GM23338 (cell line): ENCODE measurements around the gene BTBD16. TPM values are rescaled to one million over a fixed set of nuclear protein-coding genes. Genes with fewer than 3 reads are reported as not detected.

Source experiments
- ATAC-seq: fragments of 200-7000 bp; cut with Tn5 transposase; 3 replicates; pipeline ENCODE4 v1.9.1; 2020
- DNase-seq: peaks from one replicate; pipeline ENCODE4 v3.0.0-alpha.2; 2015; ENCODE audit warnings: low spot score
- H2AFZ ChIP-seq: fragments of 200-600 bp; sonication (generic); 2 replicates; pipeline ENCODE4 v1.8.0; 2016; ENCODE audit warnings: antibody characterized with exemption, mild to moderate bottlenecking, moderate library complexity
- H3F3A ChIP-seq: fragments of 200-600 bp; sonication (generic); replicated peaks from 2 replicates; pipeline ENCODE4 v1.8.0; 2017; ENCODE audit warnings: antibody characterized with exemption, mixed run types, low read depth
- H3K27ac ChIP-seq: fragments of 200-600 bp; sonication (generic); 2 replicates; pipeline ENCODE4 v1.6.1; 2016; ENCODE audit warnings: low read depth
- H3K27me3 ChIP-seq: fragments of 200-600 bp; sonication (generic); 2 replicates; pipeline ENCODE4 v1.8.0; 2016; ENCODE audit warnings: mild to moderate bottlenecking, mixed run types, moderate library complexity; ENCODE audit not compliant: insufficient read depth
- H3K36me3 ChIP-seq: fragments of 200-600 bp; sonication (generic); 2 replicates; pipeline ENCODE4 v1.8.0; 2016; ENCODE audit warnings: mild to moderate bottlenecking; ENCODE audit not compliant: insufficient read depth
- H3K4me1 ChIP-seq: fragments of 200-600 bp; sonication (generic); 2 replicates; pipeline ENCODE4 v1.8.0; 2016; ENCODE audit warnings: mild to moderate bottlenecking, moderate library complexity; ENCODE audit not compliant: insufficient read depth
- H3K4me2 ChIP-seq: fragments of 200-600 bp; sonication (generic); 2 replicates; pipeline ENCODE4 v1.7.1; 2017; ENCODE audit warnings: mixed run types
- H3K4me3 ChIP-seq: fragments of 200-600 bp; sonication (generic); 2 replicates; pipeline ENCODE4 v1.6.1; 2016; ENCODE audit warnings: mixed run types
- H3K79me2 ChIP-seq: fragments of 200-600 bp; sonication (generic); replicated peaks from 2 replicates; pipeline ENCODE4 v1.8.0; 2017; ENCODE audit warnings: mild to moderate bottlenecking; ENCODE audit not compliant: insufficient read depth
- H3K9me2 ChIP-seq: fragments of 200-600 bp; sonication (generic); 2 replicates; pipeline ENCODE4 v1.8.0; 2017; ENCODE audit not compliant: insufficient read depth
- H4K20me1 ChIP-seq: fragments of 200-600 bp; sonication (generic); replicated peaks from 2 replicates; pipeline ENCODE4 v1.8.0; 2017; ENCODE audit warnings: mild to moderate bottlenecking; ENCODE audit not compliant: insufficient read depth
- H3K27ac Mint-ChIP-seq: 2 replicates; pipeline ENCODE4 v1.8.0; 2020; ENCODE audit warnings: inconsistent platforms, mild to moderate bottlenecking, moderate library complexity, mixed read lengths
- H3K27me3 Mint-ChIP-seq: 3 replicates; pipeline ENCODE4 v1.8.0; 2022; ENCODE audit warnings: low read depth, mild to moderate bottlenecking, moderate library complexity, mixed read lengths, inconsistent platforms; ENCODE audit not compliant: insufficient read depth, poor library complexity
- H3K36me3 Mint-ChIP-seq: 3 replicates; pipeline ENCODE4 v1.8.0; 2021; ENCODE audit warnings: low read depth, mild to moderate bottlenecking, inconsistent platforms, moderate library complexity, mixed read lengths
- H3K4me1 Mint-ChIP-seq: 3 replicates; pipeline ENCODE4 v1.8.0; 2020; ENCODE audit warnings: mild to moderate bottlenecking, inconsistent platforms, mixed read lengths
- H3K4me3 Mint-ChIP-seq: 3 replicates; pipeline ENCODE4 v1.8.0; 2021; ENCODE audit warnings: moderate library complexity, mild to moderate bottlenecking, inconsistent platforms, mixed read lengths
- H3K9me3 Mint-ChIP-seq: 3 replicates; pipeline ENCODE4 v1.8.0; 2020; ENCODE audit warnings: moderate library complexity, mild to moderate bottlenecking, inconsistent platforms, mixed read lengths
- CREB1 ChIP-seq: fragments of 250-450 bp; sonication (Bioruptor Pico); IDR thresholded peaks from 2 replicates; pipeline ENCODE4 v1.5.0; 2020; ENCODE audit warnings: low read depth, mild to moderate bottlenecking, moderate library complexity
- EZH2 ChIP-seq: fragments of 200-600 bp; sonication (generic); IDR thresholded peaks from one replicate; pipeline ENCODE4 v1.8.0; 2017; ENCODE audit warnings: antibody characterized with exemption, mild to moderate bottlenecking, low read depth; ENCODE audit not compliant: unreplicated experiment
- EZH2phosphoT487 ChIP-seq: fragments of 200-600 bp; sonication (generic); IDR thresholded peaks from one replicate; pipeline ENCODE4 v1.8.1; 2018; ENCODE audit warnings: antibody characterized with exemption; ENCODE audit not compliant: unreplicated experiment
- JUNB ChIP-seq: IDR thresholded peaks from one replicate; pipeline ENCODE4 v1.6.1; 2016; ENCODE audit warnings: antibody characterized with exemption; ENCODE audit not compliant: unreplicated experiment
- NANOG ChIP-seq: IDR thresholded peaks from 2 replicates; pipeline ENCODE4 v1.6.1; 2016; ENCODE audit warnings: antibody characterized with exemption, borderline replicate concordance
- POLR2AphosphoS5 ChIP-seq: IDR thresholded peaks from 2 replicates; pipeline ENCODE4 v1.6.1; 2016; ENCODE audit warnings: antibody characterized with exemption, low read depth
- STAT1 ChIP-seq: IDR thresholded peaks from one replicate; pipeline ENCODE4 v1.6.1; 2016; ENCODE audit warnings: antibody characterized with exemption; ENCODE audit not compliant: unreplicated experiment
- ZNF114 ChIP-seq: fragments of 250-450 bp; sonication (Bioruptor Pico); IDR thresholded peaks from 2 replicates; pipeline ENCODE4 v1.5.0; 2020; ENCODE audit warnings: mild to moderate bottlenecking, moderate library complexity
- ZNF331 ChIP-seq: fragments of 250-450 bp; sonication (Bioruptor Pico); IDR thresholded peaks from 2 replicates; pipeline ENCODE4 v1.5.0; 2020; ENCODE audit warnings: low read depth, mild to moderate bottlenecking, moderate library complexity
- polyA plus RNA-seq: library from polyadenylated mRNA; unstranded; fragments of >200 nt; fragmentation: Nextera tagmentation; extraction: Ambion mirVana; gene quantifications from 2 replicates; pipeline ENCODE4 v1.2.1, GENCODE V29; 2016
- total RNA-seq: library from RNA; depleted of rRNA; stranded (reverse); fragments of >200 nt; shearing (Covaris generic); gene quantifications from 2 replicates; pipeline ENCODE4 v1.2.3, GENCODE V29; 2014
- TF ChIP-seq, protein P1 (sequence below): IDR thresholded peaks from 2 replicates; pipeline ENCODE4 v1.6.1; 2016; ENCODE audit warnings: antibody characterized with exemption
- TF ChIP-seq, protein P2 (sequence below), 2 experiments: fragments of 200-600 bp in 1 of 2; sonication (generic) in 1 of 2; conservative IDR thresholded peaks; 2 replicates each; pipeline versions ENCODE4 v1.5.1 to v1.6.1; 2016 to 2017; ENCODE audit warnings: antibody characterized with exemption in 2 of 2, low read depth in 2 of 2, mild to moderate bottlenecking in 2 of 2, moderate library complexity in 1 of 2
- TF ChIP-seq, protein P3 (sequence below): IDR thresholded peaks from one replicate; pipeline ENCODE4 v1.6.1; 2018; ENCODE audit warnings: antibody characterized with exemption; ENCODE audit not compliant: unreplicated experiment

Gene BTBD16
- total and polyA plus RNA-seq, 2 experiments from 2014 or later, result not detected

DNA sequence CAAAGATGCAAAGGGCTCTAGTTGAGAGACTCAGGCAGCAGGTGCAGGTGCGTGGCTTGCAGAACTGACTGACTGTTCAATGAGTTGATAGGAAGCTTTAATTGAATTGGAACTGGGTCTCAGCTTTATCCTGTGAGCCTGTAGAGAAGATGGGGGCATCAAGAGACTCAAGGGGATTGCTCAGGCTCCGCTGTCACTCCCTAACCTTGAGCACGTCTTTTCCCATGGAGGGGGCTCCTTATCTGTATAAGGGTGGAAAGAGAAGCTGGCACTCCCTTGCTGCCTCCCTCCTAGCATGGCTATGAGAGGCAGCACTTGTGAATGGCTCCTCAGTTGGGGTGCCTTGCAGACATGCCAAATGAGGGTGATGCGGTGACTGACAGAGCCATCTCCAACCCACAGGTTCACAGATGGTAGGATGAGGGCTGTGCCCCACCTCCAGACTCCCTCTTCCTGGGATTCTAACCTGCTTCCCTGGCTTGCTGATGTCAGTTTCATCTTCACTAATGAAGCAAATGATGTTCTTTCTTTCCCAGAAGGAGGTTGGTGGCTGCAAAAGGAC lies 91.0 kb downstream of the BTBD16 start:
- H3K27ac ChIP-seq, result no peak overlapping the region
- H3K9me3 Mint-ChIP-seq, result peaks cover 10% of the 10 kb centered on the region
- no peak overlapping the region for H3K27ac Mint-ChIP-seq
- no peak for ATAC-seq
- no peaks in the 10 kb centered on the region for H3K79me2 ChIP-seq
- H3K4me1 ChIP-seq, result no peaks in the 10 kb centered on the region
- H3K36me3 Mint-ChIP-seq, result peaks cover 6% of the 10 kb centered on the region; the same call in 2 of the 3 replicates
- no peak overlapping the region for H3K4me3 Mint-ChIP-seq
- no peaks in the 10 kb centered on the region for H3K36me3 ChIP-seq
- DNase-seq, result no peak
- H3K27me3 Mint-ChIP-seq, result peaks cover 2% of the 10 kb centered on the region
- H4K20me1 ChIP-seq, result no peaks in the 10 kb centered on the region
- 0 out of 2 replicates have a peak, but pooled peaks cover 2% of the 10 kb centered on the region for H3K9me2 ChIP-seq
- H2AFZ ChIP-seq, result no peak overlapping the region
- H3K4me3 ChIP-seq, result no peak overlapping the region
- 0 out of 3 replicates have a peak, but pooled peaks cover 4% of the 10 kb centered on the region for H3K4me1 Mint-ChIP-seq
- no peak for TF ChIP-seq ZNF114
- H3K4me2 ChIP-seq, result no peak overlapping the region
- H3K27me3 ChIP-seq, result no peaks in the 10 kb centered on the region
- no peaks in the 10 kb centered on the region for H3F3A ChIP-seq

DNA sequence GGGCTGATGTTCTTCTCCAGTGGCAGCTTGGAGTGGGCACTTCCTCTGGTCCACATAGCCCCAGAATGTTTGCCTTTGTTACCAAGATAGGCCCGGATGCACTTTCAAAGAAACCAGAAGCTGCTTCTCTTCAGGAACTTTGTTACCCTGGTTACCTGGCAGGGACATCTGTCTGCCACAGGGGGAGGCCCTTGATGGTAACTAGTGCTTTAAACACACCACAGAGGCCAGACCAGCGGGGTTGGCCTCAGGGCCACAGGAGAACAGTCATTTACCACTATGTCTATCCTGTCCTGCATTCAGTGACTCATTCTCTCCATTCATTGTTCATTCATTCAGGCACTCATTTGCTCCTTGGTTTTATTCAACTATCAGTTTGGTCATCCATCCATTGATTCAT lies 91.5 kb downstream of the BTBD16 start:
- Mint-ChIP-seq H3K4me1 (0 out of 3 replicates have a peak, but pooled peaks cover 4% of the 10 kb centered on the region), H3K36me3 (peaks cover 6% of the 10 kb centered on the region; the same call in 2 of the 3 replicates), H3K27me3 (peaks cover 2% of the 10 kb centered on the region), H3K9me3 (peaks cover 15% of the 10 kb centered on the region), H3K4me3 (no peak overlapping the region), H3K27ac (no peak overlapping the region)
- no peak for DNase-seq
- Histone ChIP-seq H3F3A (no peaks in the 10 kb centered on the region), H3K4me1 (no peaks in the 10 kb centered on the region), H3K79me2 (no peaks in the 10 kb centered on the region), H3K27ac (no peak overlapping the region), H3K9me2 (0 out of 2 replicates have a peak, but pooled peaks cover 2% of the 10 kb centered on the region), H4K20me1 (no peaks in the 10 kb centered on the region), H3K4me2 (no peak overlapping the region), H3K4me3 (no peak overlapping the region), H3K36me3 (no peaks in the 10 kb centered on the region), H2AFZ (no peak overlapping the region), H3K27me3 (no peaks in the 10 kb centered on the region)
- ATAC-seq, result no peak
- TF ChIP-seq JUNB, result no peak
- no peak for TF ChIP-seq ZNF114
- TF ChIP-seq NANOG, result no peak
- TF ChIP-seq ZNF331 (CRISPR knock-in tag), result no peak
- TF ChIP-seq STAT1, result no peak
- TF ChIP-seq, protein P1, sequence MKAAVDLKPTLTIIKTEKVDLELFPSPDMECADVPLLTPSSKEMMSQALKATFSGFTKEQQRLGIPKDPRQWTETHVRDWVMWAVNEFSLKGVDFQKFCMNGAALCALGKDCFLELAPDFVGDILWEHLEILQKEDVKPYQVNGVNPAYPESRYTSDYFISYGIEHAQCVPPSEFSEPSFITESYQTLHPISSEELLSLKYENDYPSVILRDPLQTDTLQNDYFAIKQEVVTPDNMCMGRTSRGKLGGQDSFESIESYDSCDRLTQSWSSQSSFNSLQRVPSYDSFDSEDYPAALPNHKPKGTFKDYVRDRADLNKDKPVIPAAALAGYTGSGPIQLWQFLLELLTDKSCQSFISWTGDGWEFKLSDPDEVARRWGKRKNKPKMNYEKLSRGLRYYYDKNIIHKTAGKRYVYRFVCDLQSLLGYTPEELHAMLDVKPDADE, result no peak
- TF ChIP-seq EZH2phosphoT487, result no peak
- TF ChIP-seq EZH2, result no peak
- TF ChIP-seq POLR2AphosphoS5, result no peak
- TF ChIP-seq, protein P2, sequence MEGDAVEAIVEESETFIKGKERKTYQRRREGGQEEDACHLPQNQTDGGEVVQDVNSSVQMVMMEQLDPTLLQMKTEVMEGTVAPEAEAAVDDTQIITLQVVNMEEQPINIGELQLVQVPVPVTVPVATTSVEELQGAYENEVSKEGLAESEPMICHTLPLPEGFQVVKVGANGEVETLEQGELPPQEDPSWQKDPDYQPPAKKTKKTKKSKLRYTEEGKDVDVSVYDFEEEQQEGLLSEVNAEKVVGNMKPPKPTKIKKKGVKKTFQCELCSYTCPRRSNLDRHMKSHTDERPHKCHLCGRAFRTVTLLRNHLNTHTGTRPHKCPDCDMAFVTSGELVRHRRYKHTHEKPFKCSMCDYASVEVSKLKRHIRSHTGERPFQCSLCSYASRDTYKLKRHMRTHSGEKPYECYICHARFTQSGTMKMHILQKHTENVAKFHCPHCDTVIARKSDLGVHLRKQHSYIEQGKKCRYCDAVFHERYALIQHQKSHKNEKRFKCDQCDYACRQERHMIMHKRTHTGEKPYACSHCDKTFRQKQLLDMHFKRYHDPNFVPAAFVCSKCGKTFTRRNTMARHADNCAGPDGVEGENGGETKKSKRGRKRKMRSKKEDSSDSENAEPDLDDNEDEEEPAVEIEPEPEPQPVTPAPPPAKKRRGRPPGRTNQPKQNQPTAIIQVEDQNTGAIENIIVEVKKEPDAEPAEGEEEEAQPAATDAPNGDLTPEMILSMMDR (conservative IDR thresholded peaks at IDR 0.05; ENCODE audit: low read depth in 2 of 2), result no peak
- no peak for TF ChIP-seq CREB1
- TF ChIP-seq, protein P3, sequence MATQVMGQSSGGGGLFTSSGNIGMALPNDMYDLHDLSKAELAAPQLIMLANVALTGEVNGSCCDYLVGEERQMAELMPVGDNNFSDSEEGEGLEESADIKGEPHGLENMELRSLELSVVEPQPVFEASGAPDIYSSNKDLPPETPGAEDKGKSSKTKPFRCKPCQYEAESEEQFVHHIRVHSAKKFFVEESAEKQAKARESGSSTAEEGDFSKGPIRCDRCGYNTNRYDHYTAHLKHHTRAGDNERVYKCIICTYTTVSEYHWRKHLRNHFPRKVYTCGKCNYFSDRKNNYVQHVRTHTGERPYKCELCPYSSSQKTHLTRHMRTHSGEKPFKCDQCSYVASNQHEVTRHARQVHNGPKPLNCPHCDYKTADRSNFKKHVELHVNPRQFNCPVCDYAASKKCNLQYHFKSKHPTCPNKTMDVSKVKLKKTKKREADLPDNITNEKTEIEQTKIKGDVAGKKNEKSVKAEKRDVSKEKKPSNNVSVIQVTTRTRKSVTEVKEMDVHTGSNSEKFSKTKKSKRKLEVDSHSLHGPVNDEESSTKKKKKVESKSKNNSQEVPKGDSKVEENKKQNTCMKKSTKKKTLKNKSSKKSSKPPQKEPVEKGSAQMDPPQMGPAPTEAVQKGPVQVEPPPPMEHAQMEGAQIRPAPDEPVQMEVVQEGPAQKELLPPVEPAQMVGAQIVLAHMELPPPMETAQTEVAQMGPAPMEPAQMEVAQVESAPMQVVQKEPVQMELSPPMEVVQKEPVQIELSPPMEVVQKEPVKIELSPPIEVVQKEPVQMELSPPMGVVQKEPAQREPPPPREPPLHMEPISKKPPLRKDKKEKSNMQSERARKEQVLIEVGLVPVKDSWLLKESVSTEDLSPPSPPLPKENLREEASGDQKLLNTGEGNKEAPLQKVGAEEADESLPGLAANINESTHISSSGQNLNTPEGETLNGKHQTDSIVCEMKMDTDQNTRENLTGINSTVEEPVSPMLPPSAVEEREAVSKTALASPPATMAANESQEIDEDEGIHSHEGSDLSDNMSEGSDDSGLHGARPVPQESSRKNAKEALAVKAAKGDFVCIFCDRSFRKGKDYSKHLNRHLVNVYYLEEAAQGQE, result no peak
